NOMO-1 treated with DMSO at 0.1 percent for 48 hours (cell line): ENCODE results near the gene PRM3.

Experiments used
- DNase-seq: peaks from one replicate; lab custom pipeline; 2025; ENCODE audit not compliant: unreplicated experiment; lab: John Stamatoyannopoulos, UW

PRM3 gene

GRCh38 chr16:11283820-11284248 is 10.4 kb upstream of the PRM3 start:
- DNase-seq, result peak; percentile 28

- DNase-seq, result no peak
These were observed 7.4 kb upstream of the PRM3 start, which contains the start of gene PRM1 for GRCh38 chr16:11280616-11281522. Gene PRM1, minus strand, starts transcription at chr16:11281330. Its CDS starts 92 bp downstream, at chr16:11281238.

GRCh38 chr16:11278681-11279628 is 5.5 kb upstream of the PRM3 start:
- DNase-seq, result peak; percentile 60

- no peak for DNase-seq
These were observed 4.3 kb upstream of the PRM3 start for GRCh38 chr16:11277607-11278337.

GRCh38 chr16:11276896-11277593 is 3.6 kb upstream of the PRM3 start:
- no peak for DNase-seq

GRCh38 chr16:11276143-11276895 is 2.9 kb upstream of the PRM3 start, which contains the start of gene PRM2:
Gene PRM2, minus strand, starts transcription at chr16:11276480. Its CDS starts 110 bp downstream, at chr16:11276370.
- no peak for DNase-seq

GRCh38 chr16:11274964-11275363 is 1.5 kb upstream of the PRM3 start:
- no peak for DNase-seq

GRCh38 chr16:11273721-11274324 is 394 bp upstream of the PRM3 start:
- no peak for DNase-seq

GRCh38 chr16:11272484-11272883 is 945 bp downstream of the PRM3 start:
- no peak for DNase-seq

- DNase-seq, result no peak
These were observed 1.8 kb downstream of the PRM3 start for GRCh38 chr16:11271610-11272009.

GRCh38 chr16:11270602-11271162 is 2.7 kb downstream of the PRM3 start:
- DNase-seq, result no peak

- DNase-seq, result no peak
These were observed 4.5 kb downstream of the PRM3 start, which contains the start of gene TNP2 for GRCh38 chr16:11268921-11269375. Gene TNP2, minus strand, starts transcription at chr16:11269325. Its CDS starts 63 bp downstream, at chr16:11269262.

- no peak for DNase-seq
These were observed 8.3 kb downstream of the PRM3 start for GRCh38 chr16:11265124-11265523.

- DNase-seq, result peak; percentile 88
These were observed 9.1 kb downstream of the PRM3 start for GRCh38 chr16:11264155-11264832.

GRCh38 chr16:11263737-11264136 is 9.7 kb downstream of the PRM3 start:
- no peak for DNase-seq

GRCh38 chr16:11262915-11263314 is 10.5 kb downstream of the PRM3 start:
- no peak for DNase-seq

- DNase-seq, result no peak
These were observed 12.8 kb downstream of the PRM3 start for GRCh38 chr16:11260596-11260966.
